Liver (tissue), 9 donors: ENCODE data around the gene XYLT1. TPM values are rescaled to one million over a fixed set of nuclear protein-coding genes. Genes with fewer than 3 reads are reported as not detected.

Experiments
- DNase-seq: peaks from one replicate; pipeline ENCODE4 v3.0.0-alpha.2; 2017; ENCODE audit warnings: low spot score
- H3K27ac ChIP-seq, 2 donors: one replicate each; pipeline ENCODE4 v1.7.0; 2013; ENCODE audit warnings: inconsistent platforms in 2 of 2, low read length in 2 of 2, control low read depth in 1 of 2, low read depth in 1 of 2, mild to moderate bottlenecking in 1 of 2
- H3K27me3 ChIP-seq, 4 donors: one replicate each; pipeline versions ENCODE4 v1.6.1 to v1.7.0; 2013; ENCODE audit warnings: low read length in 3 of 4, inconsistent platforms in 1 of 4, mild to moderate bottlenecking in 1 of 4, moderate library complexity in 1 of 4; ENCODE audit not compliant: control insufficient read depth in 4 of 4, insufficient read depth in 4 of 4
- H3K36me3 ChIP-seq, 4 donors: one replicate each; pipeline versions ENCODE4 v1.6.1 to v1.7.0; 2013; ENCODE audit warnings: low read length in 3 of 4, mild to moderate bottlenecking in 3 of 4, low read depth in 1 of 4, moderate library complexity in 1 of 4; ENCODE audit not compliant: control insufficient read depth in 4 of 4, insufficient read depth in 3 of 4
- H3K4me1 ChIP-seq, 4 donors: one replicate each; pipeline versions ENCODE4 v1.6.1 to v1.7.0; 2013; ENCODE audit warnings: low read length in 3 of 4, mild to moderate bottlenecking in 3 of 4, moderate library complexity in 1 of 4; ENCODE audit not compliant: control insufficient read depth in 4 of 4, insufficient read depth in 4 of 4
- H3K4me3 ChIP-seq, 3 donors: one replicate each; pipeline versions ENCODE4 v1.6.1 to v1.7.0; 2013; ENCODE audit warnings: low read length in 3 of 3, control low read depth in 1 of 3, low read depth in 1 of 3, mild to moderate bottlenecking in 1 of 3
- H3K9ac ChIP-seq, 2 donors: one replicate each; pipeline ENCODE4 v1.7.0; 2013; ENCODE audit warnings: low read length in 2 of 2, mild to moderate bottlenecking in 2 of 2, moderate library complexity in 2 of 2, control low read depth in 1 of 2, low read depth in 1 of 2
- H3K9me3 ChIP-seq, 4 donors: one replicate each; pipeline versions ENCODE4 v1.6.1 to v1.7.0; 2013; ENCODE audit warnings: low read length in 3 of 4; ENCODE audit not compliant: control insufficient read depth in 4 of 4
- EGR1 ChIP-seq, 2 donors: IDR thresholded peaks; 2 replicates each; pipeline ENCODE4 v1.6.1; 2016 to 2018; ENCODE audit warnings: antibody characterized with exemption in 2 of 2, low read depth in 2 of 2
- FOXA1 ChIP-seq: IDR thresholded peaks from 2 replicates; pipeline ENCODE4 v1.6.1; 2016; ENCODE audit warnings: antibody characterized with exemption
- FOXA2 ChIP-seq: IDR thresholded peaks from 2 replicates; pipeline ENCODE4 v1.6.1; 2016; ENCODE audit warnings: antibody characterized with exemption
- HNF4A ChIP-seq, 2 donors: conservative IDR thresholded peaks; 2 replicates each; pipeline ENCODE4 v1.6.1; 2016; ENCODE audit warnings: antibody characterized with exemption in 2 of 2, mild to moderate bottlenecking in 2 of 2
- HNF4G ChIP-seq: IDR thresholded peaks from 2 replicates; pipeline ENCODE4 v1.6.1; 2016; ENCODE audit warnings: antibody characterized with exemption
- JUND ChIP-seq, 2 donors: IDR thresholded peaks; 2 replicates each; pipeline ENCODE4 v1.6.1; 2016; ENCODE audit warnings: antibody characterized with exemption in 2 of 2
- RAD21 ChIP-seq, 2 donors: IDR thresholded peaks; 2 replicates each; pipeline ENCODE4 v1.6.1; 2016; ENCODE audit warnings: antibody characterized with exemption in 2 of 2, mild to moderate bottlenecking in 2 of 2
- RXRA ChIP-seq, 2 donors: IDR thresholded peaks; 2 replicates each; pipeline ENCODE4 v1.6.1; 2017 to 2018; ENCODE audit warnings: antibody characterized with exemption in 2 of 2, mild to moderate bottlenecking in 1 of 2
- SP1 ChIP-seq: IDR thresholded peaks from 2 replicates; pipeline ENCODE4 v1.6.1; 2018; ENCODE audit warnings: antibody characterized with exemption, mild to moderate bottlenecking
- TAF1 ChIP-seq: conservative IDR thresholded peaks from 2 replicates; pipeline ENCODE4 v1.6.1; 2016; ENCODE audit warnings: antibody characterized with exemption, mild to moderate bottlenecking
- WGBS: extraction: QIAGEN DNeasy Blood & Tissue Kit; methylation state at CpG from one replicate; pipeline ENCODE4 v1.1.7; 2013; 5-methylcytosine and 5-hydroxymethylcytosine counted together
- polyA plus RNA-seq, 2 donors: library from polyadenylated mRNA; stranded (reverse) in 1 of 2; unstranded in 1 of 2; fragments of 200-250 nt in 1 of 2; fragments of >200 nt in 1 of 2; fragmentation: Nextera tagmentation in 1 of 2; extraction: Ambion mirVana in 1 of 2; gene quantifications; one replicate each; pipeline versions ENCODE4 v1.2.1 to v1.2.3, GENCODE V29; 2013 to 2015
- total RNA-seq, 2 donors: library from RNA; depleted of rRNA; stranded (reverse); fragments of >200 nt; gene quantifications; one replicate each; pipeline ENCODE4 v1.2.3, GENCODE V29; 2014
- TF ChIP-seq, protein P1 (sequence below): IDR thresholded peaks from 2 replicates; pipeline ENCODE4 v1.6.1; 2016; ENCODE audit warnings: antibody characterized with exemption
- TF ChIP-seq, protein P2 (sequence below): IDR thresholded peaks from 2 replicates; pipeline ENCODE4 v1.6.1; 2016; ENCODE audit warnings: antibody characterized with exemption
- TF ChIP-seq, protein P3 (sequence below): IDR thresholded peaks from 2 replicates; pipeline ENCODE4 v1.6.1; 2016; ENCODE audit warnings: antibody characterized with exemption, mild to moderate bottlenecking
- TF ChIP-seq, protein P4 (sequence below): IDR thresholded peaks from 2 replicates; pipeline ENCODE4 v1.6.1; 2016; ENCODE audit warnings: antibody characterized with exemption
- TF ChIP-seq, protein P5 (sequence below): fragments of 150-350 bp; IDR thresholded peaks from 2 replicates; pipeline ENCODE4 v1.5.1; 2017; ENCODE audit warnings: improper control_type of control experiment, low read depth, low read length; ENCODE audit not compliant: missing input control
- donor health status: healthy.
- donor health status: healthy.
- donor health status: healthy.
- donor health status: healthy.
- donor health status: healthy.

The XYLT1 gene
- total and polyA plus RNA-seq, 4 donors = 0.25 to 2.3 (median 0.53) TPM

DNA sequence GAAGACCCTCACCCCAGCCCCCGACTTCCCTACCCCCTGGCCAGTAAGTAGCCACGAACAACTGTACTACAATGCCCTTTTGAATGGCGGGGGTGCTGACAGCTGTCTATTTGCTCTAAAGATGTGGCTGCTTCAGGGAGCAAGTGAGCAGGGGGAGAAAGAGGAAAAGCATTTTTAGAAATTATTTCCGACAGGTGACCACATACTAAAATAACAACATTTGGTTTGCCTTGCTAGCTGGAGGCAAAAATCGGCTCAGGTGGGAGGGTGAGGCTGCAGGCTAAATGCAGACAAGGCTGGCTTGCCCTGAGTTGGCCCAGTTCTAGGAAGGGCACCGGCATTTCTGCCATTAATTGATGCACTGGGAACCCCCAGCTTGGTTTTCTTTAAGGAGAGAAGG lies 188.5 kb downstream of the XYLT1 start (continued):
- TF ChIP-seq, protein P1, sequence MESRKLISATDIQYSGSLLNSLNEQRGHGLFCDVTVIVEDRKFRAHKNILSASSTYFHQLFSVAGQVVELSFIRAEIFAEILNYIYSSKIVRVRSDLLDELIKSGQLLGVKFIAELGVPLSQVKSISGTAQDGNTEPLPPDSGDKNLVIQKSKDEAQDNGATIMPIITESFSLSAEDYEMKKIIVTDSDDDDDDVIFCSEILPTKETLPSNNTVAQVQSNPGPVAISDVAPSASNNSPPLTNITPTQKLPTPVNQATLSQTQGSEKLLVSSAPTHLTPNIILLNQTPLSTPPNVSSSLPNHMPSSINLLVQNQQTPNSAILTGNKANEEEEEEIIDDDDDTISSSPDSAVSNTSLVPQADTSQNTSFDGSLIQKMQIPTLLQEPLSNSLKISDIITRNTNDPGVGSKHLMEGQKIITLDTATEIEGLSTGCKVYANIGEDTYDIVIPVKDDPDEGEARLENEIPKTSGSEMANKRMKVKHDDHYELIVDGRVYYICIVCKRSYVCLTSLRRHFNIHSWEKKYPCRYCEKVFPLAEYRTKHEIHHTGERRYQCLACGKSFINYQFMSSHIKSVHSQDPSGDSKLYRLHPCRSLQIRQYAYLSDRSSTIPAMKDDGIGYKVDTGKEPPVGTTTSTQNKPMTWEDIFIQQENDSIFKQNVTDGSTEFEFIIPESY = no peak
- no peak for TF ChIP-seq SP1
- TF ChIP-seq TAF1 = no peak
- no peak for TF ChIP-seq JUND (IDR thresholded peaks at IDR 0.05)
- TF ChIP-seq HNF4G = no peak
- no peak for TF ChIP-seq FOXA1
- TF ChIP-seq, protein P2, sequence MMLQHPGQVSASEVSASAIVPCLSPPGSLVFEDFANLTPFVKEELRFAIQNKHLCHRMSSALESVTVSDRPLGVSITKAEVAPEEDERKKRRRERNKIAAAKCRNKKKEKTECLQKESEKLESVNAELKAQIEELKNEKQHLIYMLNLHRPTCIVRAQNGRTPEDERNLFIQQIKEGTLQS = no peak
- TF ChIP-seq HNF4A (conservative IDR thresholded peaks at IDR 0.05) = no peak
- no peak for TF ChIP-seq RXRA (IDR thresholded peaks at IDR 0.05)

DNA sequence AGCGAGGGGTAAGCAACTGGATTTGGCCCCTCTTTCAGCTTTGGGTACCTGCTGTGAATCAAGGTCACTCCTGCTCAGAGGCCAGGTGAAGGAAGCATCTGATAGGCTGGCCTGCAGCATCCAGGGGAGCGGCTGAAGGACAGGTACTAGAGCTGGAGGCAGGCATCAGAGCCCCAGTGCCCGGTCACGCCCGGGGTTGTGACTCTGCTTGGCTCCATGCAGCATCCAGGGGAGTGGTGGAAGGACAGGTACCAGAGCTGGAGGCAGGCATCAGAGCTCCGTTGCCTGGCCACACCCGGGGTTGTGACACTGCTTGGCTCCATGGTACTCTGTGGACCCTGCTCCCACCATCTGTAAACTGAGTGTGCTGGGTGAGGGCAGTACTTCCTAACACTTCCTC lies 189.7 kb downstream of the XYLT1 start:
- H3K27me3 ChIP-seq = peaks cover 0 to 3% (median 0%) of the 10 kb centered on the region in 4 donors
- no peaks in the 10 kb centered on the region for H3K4me1 ChIP-seq
- H3K27ac ChIP-seq = no peak overlapping the region
- no peak for DNase-seq
- H3K9me3 ChIP-seq = no peaks in the 10 kb centered on the region
- H3K9ac ChIP-seq = no peak overlapping the region
- WGBS = 85% methylated on average over 7 of the region's 7 CpGs
- TF ChIP-seq JUND (IDR thresholded peaks at IDR 0.05) = no peak
- no peak for TF ChIP-seq RAD21 (IDR thresholded peaks at IDR 0.05)
- no peak for TF ChIP-seq SP1
- no peak for TF ChIP-seq RXRA (IDR thresholded peaks at IDR 0.05)
- TF ChIP-seq FOXA2 = no peak
- no peak for TF ChIP-seq EGR1 (IDR thresholded peaks at IDR 0.05; ENCODE audit: low read depth in 2 of 2)
- TF ChIP-seq HNF4G = no peak
- no peak for TF ChIP-seq FOXA1
- TF ChIP-seq, protein P1 = no peak
- TF ChIP-seq, protein P3, sequence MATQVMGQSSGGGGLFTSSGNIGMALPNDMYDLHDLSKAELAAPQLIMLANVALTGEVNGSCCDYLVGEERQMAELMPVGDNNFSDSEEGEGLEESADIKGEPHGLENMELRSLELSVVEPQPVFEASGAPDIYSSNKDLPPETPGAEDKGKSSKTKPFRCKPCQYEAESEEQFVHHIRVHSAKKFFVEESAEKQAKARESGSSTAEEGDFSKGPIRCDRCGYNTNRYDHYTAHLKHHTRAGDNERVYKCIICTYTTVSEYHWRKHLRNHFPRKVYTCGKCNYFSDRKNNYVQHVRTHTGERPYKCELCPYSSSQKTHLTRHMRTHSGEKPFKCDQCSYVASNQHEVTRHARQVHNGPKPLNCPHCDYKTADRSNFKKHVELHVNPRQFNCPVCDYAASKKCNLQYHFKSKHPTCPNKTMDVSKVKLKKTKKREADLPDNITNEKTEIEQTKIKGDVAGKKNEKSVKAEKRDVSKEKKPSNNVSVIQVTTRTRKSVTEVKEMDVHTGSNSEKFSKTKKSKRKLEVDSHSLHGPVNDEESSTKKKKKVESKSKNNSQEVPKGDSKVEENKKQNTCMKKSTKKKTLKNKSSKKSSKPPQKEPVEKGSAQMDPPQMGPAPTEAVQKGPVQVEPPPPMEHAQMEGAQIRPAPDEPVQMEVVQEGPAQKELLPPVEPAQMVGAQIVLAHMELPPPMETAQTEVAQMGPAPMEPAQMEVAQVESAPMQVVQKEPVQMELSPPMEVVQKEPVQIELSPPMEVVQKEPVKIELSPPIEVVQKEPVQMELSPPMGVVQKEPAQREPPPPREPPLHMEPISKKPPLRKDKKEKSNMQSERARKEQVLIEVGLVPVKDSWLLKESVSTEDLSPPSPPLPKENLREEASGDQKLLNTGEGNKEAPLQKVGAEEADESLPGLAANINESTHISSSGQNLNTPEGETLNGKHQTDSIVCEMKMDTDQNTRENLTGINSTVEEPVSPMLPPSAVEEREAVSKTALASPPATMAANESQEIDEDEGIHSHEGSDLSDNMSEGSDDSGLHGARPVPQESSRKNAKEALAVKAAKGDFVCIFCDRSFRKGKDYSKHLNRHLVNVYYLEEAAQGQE = no peak
- TF ChIP-seq, protein P4, sequence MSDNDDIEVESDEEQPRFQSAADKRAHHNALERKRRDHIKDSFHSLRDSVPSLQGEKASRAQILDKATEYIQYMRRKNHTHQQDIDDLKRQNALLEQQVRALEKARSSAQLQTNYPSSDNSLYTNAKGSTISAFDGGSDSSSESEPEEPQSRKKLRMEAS = no peak
- TF ChIP-seq, protein P5, sequence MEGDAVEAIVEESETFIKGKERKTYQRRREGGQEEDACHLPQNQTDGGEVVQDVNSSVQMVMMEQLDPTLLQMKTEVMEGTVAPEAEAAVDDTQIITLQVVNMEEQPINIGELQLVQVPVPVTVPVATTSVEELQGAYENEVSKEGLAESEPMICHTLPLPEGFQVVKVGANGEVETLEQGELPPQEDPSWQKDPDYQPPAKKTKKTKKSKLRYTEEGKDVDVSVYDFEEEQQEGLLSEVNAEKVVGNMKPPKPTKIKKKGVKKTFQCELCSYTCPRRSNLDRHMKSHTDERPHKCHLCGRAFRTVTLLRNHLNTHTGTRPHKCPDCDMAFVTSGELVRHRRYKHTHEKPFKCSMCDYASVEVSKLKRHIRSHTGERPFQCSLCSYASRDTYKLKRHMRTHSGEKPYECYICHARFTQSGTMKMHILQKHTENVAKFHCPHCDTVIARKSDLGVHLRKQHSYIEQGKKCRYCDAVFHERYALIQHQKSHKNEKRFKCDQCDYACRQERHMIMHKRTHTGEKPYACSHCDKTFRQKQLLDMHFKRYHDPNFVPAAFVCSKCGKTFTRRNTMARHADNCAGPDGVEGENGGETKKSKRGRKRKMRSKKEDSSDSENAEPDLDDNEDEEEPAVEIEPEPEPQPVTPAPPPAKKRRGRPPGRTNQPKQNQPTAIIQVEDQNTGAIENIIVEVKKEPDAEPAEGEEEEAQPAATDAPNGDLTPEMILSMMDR = no peak
- H3K4me3 ChIP-seq = no peak overlapping the region
- no peaks in the 10 kb centered on the region for H3K36me3 ChIP-seq
